ENCODE measurements around the gene SLC18A3. TPM values are rescaled to one million over a fixed set of nuclear protein-coding genes. Genes with fewer than 3 reads are reported as not detected.

The SLC18A3 gene
- total RNA-seq, 1 donor from 2014 or later = not detected

GRCh38 chr10:49645417-49645816 lies 35.3 kb downstream of the SLC18A3 start:
- TF ChIP-seq CTCF (IDR thresholded peaks at IDR 0.05; ENCODE audit: insufficient read depth, low read length, poor library complexity, severe bottlenecking) = no peak
- Histone ChIP-seq H3K36me3 (ENCODE audit: control insufficient read depth, insufficient read depth, low read length) (no peaks in the 10 kb centered on the region), H3K27me3 (ENCODE audit: control insufficient read depth, insufficient read depth, low read length) (peaks cover 2% of the 10 kb centered on the region), H3K4me3 (ENCODE audit: low read depth, low read length) (no peak overlapping the region)
- DNase-seq (ENCODE audit: low read depth) = no peak

- no peak for DNase-seq (ENCODE audit: low read depth)
These were observed 36.1 kb downstream of the SLC18A3 start for GRCh38 chr10:49645871-49646870.

GRCh38 chr10:49647554-49647953 lies 37.4 kb downstream of the SLC18A3 start:
- TF ChIP-seq CTCF (IDR thresholded peaks at IDR 0.05; ENCODE audit: insufficient read depth, low read length, poor library complexity, severe bottlenecking) = no peak
- Histone ChIP-seq H3K36me3 (ENCODE audit: control insufficient read depth, insufficient read depth, low read length) (no peaks in the 10 kb centered on the region), H3K27me3 (ENCODE audit: control insufficient read depth, insufficient read depth, low read length) (no peaks in the 10 kb centered on the region), H3K4me3 (ENCODE audit: low read depth, low read length) (no peak overlapping the region)
- DNase-seq (ENCODE audit: low read depth) = no peak

More at GRCh38 chr10:49645871-49646870, 36.1 kb downstream of the SLC18A3 start:
- Histone ChIP-seq H3K36me3 (ENCODE audit: control insufficient read depth, insufficient read depth, low read length) (no peaks in the 10 kb centered on the region), H3K27me3 (ENCODE audit: control insufficient read depth, insufficient read depth, low read length) (peaks cover 2% of the 10 kb centered on the region), H3K4me3 (ENCODE audit: low read depth, low read length) (no peak overlapping the region)
- no peak for TF ChIP-seq CTCF (IDR thresholded peaks at IDR 0.05; ENCODE audit: insufficient read depth, low read length, poor library complexity, severe bottlenecking)

- TF ChIP-seq CTCF (IDR thresholded peaks at IDR 0.05; ENCODE audit: insufficient read depth, low read length, poor library complexity, severe bottlenecking) = no peak
- H3K27me3 ChIP-seq (ENCODE audit: control insufficient read depth, insufficient read depth, low read length) = no peaks in the 10 kb centered on the region
- H3K4me3 ChIP-seq (ENCODE audit: low read depth, low read length) = no peak overlapping the region
- no peak for DNase-seq (ENCODE audit: low read depth)
- no peaks in the 10 kb centered on the region for H3K36me3 ChIP-seq (ENCODE audit: control insufficient read depth, insufficient read depth, low read length)
These were observed 38.1 kb downstream of the SLC18A3 start for GRCh38 chr10:49647985-49648795.

- DNase-seq (ENCODE audit: low read depth) = no peak
- H3K36me3 ChIP-seq (ENCODE audit: control insufficient read depth, insufficient read depth, low read length) = no peaks in the 10 kb centered on the region
- TF ChIP-seq CTCF (IDR thresholded peaks at IDR 0.05; ENCODE audit: insufficient read depth, low read length, poor library complexity, severe bottlenecking) = no peak
- H3K4me3 ChIP-seq (ENCODE audit: low read depth, low read length) = no peak overlapping the region
- H3K27me3 ChIP-seq (ENCODE audit: control insufficient read depth, insufficient read depth, low read length) = no peaks in the 10 kb centered on the region
These were observed 39.2 kb downstream of the SLC18A3 start for GRCh38 chr10:49649294-49649693.
